HFFc6 (cell line): ENCODE results near the gene IFI27. TPM values are rescaled to one million over a fixed set of nuclear protein-coding genes. Genes with fewer than 3 reads are reported as not detected.

Experiments
- DNase-seq: peaks from one replicate; pipeline ENCODE4 v3.0.0-alpha.2; 2018
- H3K27ac Mint-ChIP-seq: 2 replicates; pipeline ENCODE4 v1.8.0; 2020; ENCODE audit warnings: mild to moderate bottlenecking, mixed read lengths
- H3K27me3 Mint-ChIP-seq: 2 replicates; pipeline ENCODE4 v1.8.0; 2021; ENCODE audit warnings: mild to moderate bottlenecking, moderate library complexity, mixed read lengths; ENCODE audit not compliant: insufficient read depth
- H3K36me3 Mint-ChIP-seq: 2 replicates; pipeline ENCODE4 v1.8.0; 2021; ENCODE audit warnings: low read depth, mixed read lengths
- H3K4me1 Mint-ChIP-seq: 2 replicates; pipeline ENCODE4 v1.8.0; 2020; ENCODE audit warnings: low read depth, mixed read lengths
- H3K4me3 Mint-ChIP-seq: 2 replicates; pipeline ENCODE4 v1.8.0; 2020; ENCODE audit warnings: mild to moderate bottlenecking, moderate library complexity, mixed read lengths
- H3K9me3 Mint-ChIP-seq: 2 replicates; pipeline ENCODE4 v1.8.0; 2020; ENCODE audit warnings: mild to moderate bottlenecking, mixed read lengths
- CTCF ChIP-seq: fragments of 200-600 bp; sonication (generic); IDR thresholded peaks from 2 replicates; pipeline ENCODE4 v1.5.0; 2021; ENCODE audit warnings: antibody characterized with exemption, mild to moderate bottlenecking
- total RNA-seq, 6 experiments: library from RNA; stranded (reverse); fragmentation: NEBNext Ultra II Directional; extraction: Animal tissue kit (Norgen Biotek cat#: 25700); gene quantifications; 2 replicates in 1 of 6; 3 replicates in 5 of 6; pipeline ENCODE4 v1.2.3, GENCODE V29; 2021

Gene IFI27
- total RNA-seq, 6 experiments from 2014 or later, result 0.29 to 0.46 TPM; not detected in 4

GRCh38 chr14:94129111-94129757 is 18.7 kb downstream of the IFI27 start, which contains the start of gene IFI27L2:
TSS of gene IFI27L2 (minus strand) at chr14:94129604. CDS start at chr14:94129564, 40 bp downstream.
- Mint-ChIP-seq H3K27me3 (no peaks in the 10 kb centered on the region; the same call in 1 of the 2 replicates), H3K36me3 (peaks cover 10% of the 10 kb centered on the region; the same call in 1 of the 2 replicates)

GRCh38 chr14:94129758-94130414 is 19.4 kb downstream of the IFI27 start:
- Mint-ChIP-seq H3K4me1 (peaks cover 19% of the 10 kb centered on the region), H3K4me3 (peak overlapping the region; percentile 91), H3K27ac (peak overlapping the region; percentile 73), H3K27me3 (no peaks in the 10 kb centered on the region; the same call in 1 of the 2 replicates), H3K36me3 (peaks cover 10% of the 10 kb centered on the region; the same call in 1 of the 2 replicates), H3K9me3 (peaks cover under 1% of the 10 kb centered on the region; the same call in 1 of the 2 replicates)
- DNase-seq, result no peak
- 0 out of 2 replicates have a peak, but pooled peaks have one; percentile 30 for TF ChIP-seq CTCF

More at GRCh38 chr14:94129111-94129757, 18.7 kb downstream of the IFI27 start, which contains the start of gene IFI27L2:
- peak within 1 kb of the TSS; percentile 91 for H3K4me3 Mint-ChIP-seq
- DNase-seq, result peak; percentile 78
- H3K9me3 Mint-ChIP-seq, result no peaks in the 10 kb centered on the region
- peak within 1 kb of the TSS; percentile 73 for H3K27ac Mint-ChIP-seq
- peaks cover 19% of the 10 kb centered on the region for H3K4me1 Mint-ChIP-seq
- peak; percentile 70 for TF ChIP-seq CTCF

GRCh38 chr14:94132285-94132887 is 21.9 kb downstream of the IFI27 start:
- DNase-seq, result peak; percentile 61
- Mint-ChIP-seq H3K36me3 (peaks cover 10% of the 10 kb centered on the region), H3K4me3 (no peak overlapping the region), H3K4me1 (peaks cover 23% of the 10 kb centered on the region), H3K27me3 (peaks cover 4% of the 10 kb centered on the region; the same call in 1 of the 2 replicates), H3K9me3 (peaks cover 10% of the 10 kb centered on the region; the same call in 1 of the 2 replicates), H3K27ac (no peak overlapping the region)
- peak; percentile 95 for TF ChIP-seq CTCF

- H3K27me3 Mint-ChIP-seq, result peaks cover 13% of the 10 kb centered on the region
- no peak for DNase-seq
- H3K4me3 Mint-ChIP-seq, result no peak overlapping the region
- H3K27ac Mint-ChIP-seq, result no peak overlapping the region
- peaks cover 10% of the 10 kb centered on the region; the same call in 1 of the 2 replicates for H3K9me3 Mint-ChIP-seq
- TF ChIP-seq CTCF, result no peak
- peaks cover 5% of the 10 kb centered on the region for H3K4me1 Mint-ChIP-seq
- H3K36me3 Mint-ChIP-seq, result peaks cover 9% of the 10 kb centered on the region; the same call in 1 of the 2 replicates
Observed at GRCh38 chr14:94135476-94135875, 24.9 kb downstream of the IFI27 start.

- TF ChIP-seq CTCF, result peak; percentile 98
- Mint-ChIP-seq H3K4me1 (0 out of 2 replicates have a peak, but pooled peaks cover 4% of the 10 kb centered on the region), H3K4me3 (no peak overlapping the region), H3K27me3 (peaks cover 13% of the 10 kb centered on the region), H3K36me3 (peaks cover 9% of the 10 kb centered on the region; the same call in 1 of the 2 replicates), H3K9me3 (peaks cover 10% of the 10 kb centered on the region; the same call in 1 of the 2 replicates), H3K27ac (no peak overlapping the region)
- peak; percentile 74 for DNase-seq
Observed at GRCh38 chr14:94136575-94137331, 26.2 kb downstream of the IFI27 start.
